HepG2 (cell line): Measurements from ENCODE around the gene SPAG4. TPM values are rescaled to one million over a fixed set of nuclear protein-coding genes. Genes with fewer than 3 reads are reported as not detected.

Source experiments
- AKNA ChIP-seq: sonication (generic); formaldehyde crosslinking; IDR thresholded peaks from 2 replicates; pipeline ENCODE4 v1.4.0; 2020; ENCODE audit warnings: missing genetic modification reagents, borderline replicate concordance
- ARHGAP35 ChIP-seq: sonication (generic); formaldehyde crosslinking; IDR thresholded peaks from 2 replicates; pipeline ENCODE4 v1.9.0; 2022; ENCODE audit warnings: mild to moderate bottlenecking, inconsistent platforms, moderate library complexity, missing genetic modification reagents, borderline replicate concordance
- ARID3A ChIP-seq: IDR thresholded peaks from 2 replicates; pipeline ENCODE4 v1.6.1; 2012; ENCODE audit warnings: low read depth, low read length, improper control_type of control experiment
- HNRNPLL ChIP-seq: fragments of 200-400 bp; formaldehyde crosslinking; IDR thresholded peaks from 2 replicates; pipeline ENCODE4 v1.6.1; 2017; ENCODE audit warnings: mild to moderate bottlenecking, low read depth, low read length; ENCODE audit not compliant: poor library complexity, severe bottlenecking
- KAT8 ChIP-seq: IDR thresholded peaks from 2 replicates; pipeline ENCODE4 v1.6.1; 2016; ENCODE audit warnings: missing genetic modification reagents, missing compliant biosample characterization
- PCBP2 ChIP-seq: fragments of 200-400 bp; formaldehyde crosslinking; optimal IDR thresholded peaks from 2 replicates; pipeline ENCODE3; 2018; ENCODE audit warnings: low read length, low read depth; ENCODE audit not compliant: poor library complexity, severe bottlenecking
- TARDBP ChIP-seq: sonication (generic); formaldehyde crosslinking; IDR thresholded peaks from 2 replicates; pipeline ENCODE4 v1.8.0; 2022; ENCODE audit warnings: mild to moderate bottlenecking, missing genetic modification reagents
- ZFP37 ChIP-seq: sonication (generic); formaldehyde crosslinking; IDR thresholded peaks from 2 replicates; pipeline ENCODE4 v1.4.0; 2020; ENCODE audit warnings: missing genetic modification reagents, borderline replicate concordance
- ZNF530 ChIP-seq: sonication (generic); formaldehyde crosslinking; IDR thresholded peaks from 2 replicates; pipeline ENCODE4 v1.5.0; 2020; ENCODE audit warnings: low read depth, mild to moderate bottlenecking, missing genetic modification reagents
- ZNF646 ChIP-seq: sonication (generic); formaldehyde crosslinking; IDR thresholded peaks from 2 replicates; pipeline ENCODE4 v1.9.0; 2021; ENCODE audit warnings: mild to moderate bottlenecking, missing genetic modification reagents
- ZSCAN5A ChIP-seq: sonication (generic); formaldehyde crosslinking; IDR thresholded peaks from 2 replicates; pipeline ENCODE4 v1.8.0; 2022; ENCODE audit warnings: mild to moderate bottlenecking, missing genetic modification reagents, borderline replicate concordance
- ZZZ3 ChIP-seq: sonication (generic); formaldehyde crosslinking; IDR thresholded peaks from 2 replicates; pipeline ENCODE4 v1.4.0; 2020; ENCODE audit warnings: missing genetic modification reagents, mild to moderate bottlenecking, borderline replicate concordance
- polyA plus RNA-seq, 8 experiments: library from polyadenylated mRNA; depleted of rRNA in 3 of 8; stranded (reverse) in 7 of 8; unstranded in 1 of 8; fragments of >200 nt; fragmentation: Illumina TruSeq in 4 of 8; extraction: Trizol in 4 of 8; gene quantifications; 2 replicates each; pipeline versions ENCODE4 v1.2.1 to v1.2.3, GENCODE V29; 2011 to 2016; ENCODE audit warnings: low read depth in 4 of 8, missing spikeins in 1 of 8, mixed read lengths in 1 of 8; ENCODE audit not compliant: insufficient read depth in 1 of 8
- total RNA-seq, 5 experiments: library from RNA; depleted of rRNA; stranded (reverse); fragments of >200 nt; fragmentation: Illumina TruSeq; extraction: Trizol; gene quantifications; 2 replicates each; pipeline ENCODE4 v1.2.3, GENCODE V29; 2016; ENCODE audit warnings: low read depth in 1 of 5

SPAG4 gene
- total and polyA plus RNA-seq, 2 of the 13 experiments (the other 11 are each of a cell fraction or from before 2014, with no cell fraction given): 5.8 to 137 TPM

- TF ChIP-seq ZNF646: no peak
- 0 out of 2 replicates have a peak, but pooled peaks have one; percentile 42 for TF ChIP-seq KAT8
- no peak for TF ChIP-seq ARID3A
- TF ChIP-seq AKNA (CRISPR knock-in tag): no peak
- no peak for TF ChIP-seq HNRNPLL
- no peak; the same call in 1 of the 2 replicates for TF ChIP-seq ZSCAN5A
- 0 out of 2 replicates have a peak, but pooled peaks have one; percentile 31 for TF ChIP-seq ZNF530 (CRISPR knock-in tag)
- peak; percentile 89; the same call in 1 of the 2 replicates for TF ChIP-seq TARDBP (CRISPR knock-in tag)
- no peak; the same call in 1 of the 2 replicates for TF ChIP-seq ZZZ3
- TF ChIP-seq ARHGAP35 (CRISPR knock-in tag): no peak
- TF ChIP-seq PCBP2: peak; percentile 30
- no peak for TF ChIP-seq ZFP37
Measured at GRCh38 chr20:35617397-35618262, 2.0 kb downstream of the SPAG4 start (continued).
